IPS-18a (cell line): Measurements from ENCODE around the gene MRAP.
"Not testable (repeated sequence)": the region's sequence is repeated elsewhere in the genome, so short reads cannot be mapped to it uniquely, and the experiment has no call there.

Experiments
- H3K27ac ChIP-seq: one replicate; pipeline ENCODE4 v1.5.1; 2013; ENCODE audit warnings: low read length
- H3K27me3 ChIP-seq: one replicate; pipeline ENCODE4 v1.6.1; 2013; ENCODE audit warnings: mild to moderate bottlenecking, low read length; ENCODE audit not compliant: control insufficient read depth, insufficient read depth
- H3K36me3 ChIP-seq: one replicate; pipeline ENCODE4 v1.6.1; 2013; ENCODE audit warnings: low read depth, low read length; ENCODE audit not compliant: control insufficient read depth
- H3K4me1 ChIP-seq: one replicate; pipeline ENCODE4 v1.6.1; 2013; ENCODE audit warnings: low read depth, low read length; ENCODE audit not compliant: control insufficient read depth
- H3K4me3 ChIP-seq: one replicate; pipeline ENCODE4 v1.5.1; 2013; ENCODE audit warnings: low read length
- H3K9ac ChIP-seq: one replicate; pipeline ENCODE4 v1.6.1; 2013; ENCODE audit warnings: mild to moderate bottlenecking, low read length, moderate library complexity
- H3K9me3 ChIP-seq: one replicate; pipeline ENCODE4 v1.6.1; 2013; ENCODE audit warnings: low read depth, low read length; ENCODE audit not compliant: control insufficient read depth

MRAP gene

GRCh38 chr21:32298658-32299081 is at the start of gene MRAP:
TSS of gene MRAP (plus strand) at chr21:32298855. CDS start at chr21:32298972, 117 bp downstream.
- no peaks in the 10 kb centered on the region for H3K27me3 ChIP-seq
- no peaks in the 10 kb centered on the region for H3K4me1 ChIP-seq
- no peak within 1 kb of the TSS for H3K4me3 ChIP-seq
- no peak within 1 kb of the TSS for H3K9ac ChIP-seq
- no peaks in the 10 kb centered on the region for H3K9me3 ChIP-seq
- no peak within 1 kb of the TSS for H3K27ac ChIP-seq
- H3K36me3 ChIP-seq = no peaks in the 10 kb centered on the region

GRCh38 chr21:32249511-32250280 is 49.0 kb upstream of the MRAP start:
- H3K36me3 ChIP-seq = no peaks in the 10 kb centered on the region
- no peak overlapping the region for H3K9ac ChIP-seq
- H3K9me3 ChIP-seq = no peaks in the 10 kb centered on the region
- H3K27ac ChIP-seq = no peak overlapping the region
- H3K4me1 ChIP-seq = no peaks in the 10 kb centered on the region
- H3K4me3 ChIP-seq = no peak overlapping the region
- no peaks in the 10 kb centered on the region for H3K27me3 ChIP-seq

GRCh38 chr21:32252136-32252535 is 46.5 kb upstream of the MRAP start:
- no peak overlapping the region for H3K27ac ChIP-seq
- no peaks in the 10 kb centered on the region for H3K27me3 ChIP-seq
- H3K36me3 ChIP-seq = no peaks in the 10 kb centered on the region
- H3K9me3 ChIP-seq = no peaks in the 10 kb centered on the region
- H3K9ac ChIP-seq = no peak overlapping the region
- H3K4me3 ChIP-seq = no peak overlapping the region
- no peaks in the 10 kb centered on the region for H3K4me1 ChIP-seq

- Histone ChIP-seq H3K36me3 (no peaks in the 10 kb centered on the region), H3K27ac (no peak overlapping the region), H3K27me3 (no peaks in the 10 kb centered on the region), H3K4me3 (no peak overlapping the region), H3K9ac (no peak overlapping the region), H3K9me3 (no peaks in the 10 kb centered on the region), H3K4me1 (no peaks in the 10 kb centered on the region)
Observed at GRCh38 chr21:32253215-32253641, 45.4 kb upstream of the MRAP start.

- Histone ChIP-seq H3K36me3 (no peaks in the 10 kb centered on the region), H3K4me1 (no peaks in the 10 kb centered on the region), H3K9me3 (no peaks in the 10 kb centered on the region), H3K9ac (no peak overlapping the region), H3K27ac (no peak overlapping the region), H3K27me3 (no peaks in the 10 kb centered on the region), H3K4me3 (no peak overlapping the region)
Observed at GRCh38 chr21:32256251-32256650, 42.4 kb upstream of the MRAP start.

- Histone ChIP-seq H3K36me3 (no peaks in the 10 kb centered on the region), H3K9ac (no peak overlapping the region), H3K27me3 (no peaks in the 10 kb centered on the region), H3K9me3 (no peaks in the 10 kb centered on the region), H3K27ac (no peak overlapping the region), H3K4me1 (no peaks in the 10 kb centered on the region), H3K4me3 (no peak overlapping the region)
Observed at GRCh38 chr21:32256873-32257620, 41.6 kb upstream of the MRAP start.

GRCh38 chr21:32257962-32258785 is 40.5 kb upstream of the MRAP start:
- no peaks in the 10 kb centered on the region for H3K4me1 ChIP-seq
- no peak overlapping the region for H3K4me3 ChIP-seq
- H3K27ac ChIP-seq = no peak overlapping the region
- H3K27me3 ChIP-seq = no peaks in the 10 kb centered on the region
- no peaks in the 10 kb centered on the region for H3K36me3 ChIP-seq
- H3K9me3 ChIP-seq = no peaks in the 10 kb centered on the region
- no peak overlapping the region for H3K9ac ChIP-seq

GRCh38 chr21:32258786-32259048 is 39.9 kb upstream of the MRAP start:
- not testable (repeated sequence) for H3K27me3 ChIP-seq, H3K9me3 ChIP-seq, H3K27ac ChIP-seq, H3K4me1 ChIP-seq, H3K9ac ChIP-seq, H3K4me3 ChIP-seq, H3K36me3 ChIP-seq

- no peaks in the 10 kb centered on the region for H3K27me3 ChIP-seq
- no peaks in the 10 kb centered on the region for H3K4me1 ChIP-seq
- H3K9me3 ChIP-seq = no peaks in the 10 kb centered on the region
- H3K27ac ChIP-seq = no peak overlapping the region
- no peak overlapping the region for H3K9ac ChIP-seq
- no peak overlapping the region for H3K4me3 ChIP-seq
- H3K36me3 ChIP-seq = no peaks in the 10 kb centered on the region
Observed at GRCh38 chr21:32260130-32260529, 38.5 kb upstream of the MRAP start.

- Histone ChIP-seq H3K27ac (no peak overlapping the region), H3K4me3 (no peak overlapping the region), H3K36me3 (peaks cover 3% of the 10 kb centered on the region), H3K27me3 (no peaks in the 10 kb centered on the region), H3K9me3 (no peaks in the 10 kb centered on the region), H3K9ac (no peak overlapping the region), H3K4me1 (no peaks in the 10 kb centered on the region)
Observed at GRCh38 chr21:32261929-32262328, 36.7 kb upstream of the MRAP start.

- not testable (repeated sequence) for H3K9ac ChIP-seq, H3K9me3 ChIP-seq, H3K27ac ChIP-seq, H3K27me3 ChIP-seq, H3K4me1 ChIP-seq, H3K4me3 ChIP-seq
- peaks cover 33% of the 10 kb centered on the region for H3K36me3 ChIP-seq
Observed at GRCh38 chr21:32265321-32265720, 33.3 kb upstream of the MRAP start.
